PC-9 (cell line): ENCODE results near the gene LRRC8D.

Source experiments
- EZH2 ChIP-seq: fragments of 200-600 bp; sonication (generic); IDR thresholded peaks from 2 replicates; pipeline ENCODE4 v1.8.0; 2017; ENCODE audit warnings: antibody characterized with exemption, low read depth
- TF ChIP-seq, protein P1 (sequence below): fragments of 200-600 bp; sonication (generic); conservative IDR thresholded peaks from 2 replicates; pipeline ENCODE4 v1.6.1; 2017; ENCODE audit warnings: mixed run types, antibody characterized with exemption, mild to moderate bottlenecking, moderate library complexity

DNA sequence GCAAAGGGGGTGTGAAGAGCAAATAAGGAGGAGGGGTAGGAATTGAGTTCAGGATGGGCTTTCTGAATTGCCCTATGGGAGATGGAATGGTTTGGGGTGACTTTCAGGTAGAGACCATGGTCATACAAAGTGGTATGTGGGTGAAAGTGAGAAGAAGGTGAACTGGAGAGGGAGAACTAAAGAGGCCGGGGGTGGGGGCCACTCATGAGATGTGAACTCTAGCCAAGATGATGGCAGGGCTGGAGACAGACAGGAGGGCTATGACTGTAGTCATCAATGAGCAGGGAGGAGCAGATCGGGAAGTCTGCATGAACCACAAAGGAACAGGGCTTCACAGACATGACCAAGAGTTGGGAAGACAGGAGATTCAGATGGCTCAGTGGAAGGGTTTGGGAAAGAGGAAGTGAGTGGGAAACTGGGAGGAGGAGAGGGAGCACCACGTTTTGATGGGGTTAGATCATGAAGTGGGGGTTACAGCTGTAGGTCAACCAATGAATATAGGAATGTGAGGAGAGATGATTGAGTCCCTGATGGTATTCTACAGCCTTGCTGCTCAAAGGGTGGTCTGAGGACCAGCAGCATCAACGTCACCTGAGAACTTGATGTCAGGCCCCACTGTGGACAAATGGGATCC, 20.7 kb upstream of the LRRC8D start:
- TF ChIP-seq, protein P1, sequence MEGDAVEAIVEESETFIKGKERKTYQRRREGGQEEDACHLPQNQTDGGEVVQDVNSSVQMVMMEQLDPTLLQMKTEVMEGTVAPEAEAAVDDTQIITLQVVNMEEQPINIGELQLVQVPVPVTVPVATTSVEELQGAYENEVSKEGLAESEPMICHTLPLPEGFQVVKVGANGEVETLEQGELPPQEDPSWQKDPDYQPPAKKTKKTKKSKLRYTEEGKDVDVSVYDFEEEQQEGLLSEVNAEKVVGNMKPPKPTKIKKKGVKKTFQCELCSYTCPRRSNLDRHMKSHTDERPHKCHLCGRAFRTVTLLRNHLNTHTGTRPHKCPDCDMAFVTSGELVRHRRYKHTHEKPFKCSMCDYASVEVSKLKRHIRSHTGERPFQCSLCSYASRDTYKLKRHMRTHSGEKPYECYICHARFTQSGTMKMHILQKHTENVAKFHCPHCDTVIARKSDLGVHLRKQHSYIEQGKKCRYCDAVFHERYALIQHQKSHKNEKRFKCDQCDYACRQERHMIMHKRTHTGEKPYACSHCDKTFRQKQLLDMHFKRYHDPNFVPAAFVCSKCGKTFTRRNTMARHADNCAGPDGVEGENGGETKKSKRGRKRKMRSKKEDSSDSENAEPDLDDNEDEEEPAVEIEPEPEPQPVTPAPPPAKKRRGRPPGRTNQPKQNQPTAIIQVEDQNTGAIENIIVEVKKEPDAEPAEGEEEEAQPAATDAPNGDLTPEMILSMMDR, result no peak
- TF ChIP-seq EZH2, result no peak
